HEK293 (cell line): ENCODE data around the gene VOPP1.

Experiments
- CTCF ChIA-PET: fragments of 350-600 bp; formaldehyde crosslinking; extraction: SDS; loops from one replicate; lab custom pipeline; 2021; ENCODE audit warnings: antibody characterized with exemption; lab: Yijun Ruan, JAX
- POLR2A ChIA-PET: fragments of 300-600 bp; formaldehyde crosslinking; extraction: SDS; loops from one replicate; lab custom pipeline; 2020; ENCODE audit warnings: antibody characterized with exemption, inconsistent platforms; lab: Yijun Ruan, JAX
- H3K27ac ChIP-seq: fragments of 200-500 bp; sonication (Bioruptor generic); 2 replicates; pipeline ENCODE4 v1.5.1; 2014; ENCODE audit warnings: low read depth, low read length, control low read depth, inconsistent platforms; ENCODE audit errors: extremely low read depth
- H3K36me3 ChIP-seq, 2 experiments: fragments of 200-500 bp in 1 of 2; sonication (Bioruptor generic) in 1 of 2; 1 replicate in 1 of 2; 2 replicates in 1 of 2; pipeline ENCODE4 v1.5.1; 2014 to 2017; ENCODE audit warnings: inconsistent platforms in 2 of 2, low read length in 2 of 2; ENCODE audit not compliant: control insufficient read depth in 2 of 2, insufficient read depth in 1 of 2
- H3K4me1 ChIP-seq: fragments of 200-500 bp; sonication (Bioruptor generic); 2 replicates; pipeline ENCODE4 v1.5.1; 2014; ENCODE audit warnings: mild to moderate bottlenecking, low read length, inconsistent platforms; ENCODE audit not compliant: control insufficient read depth, insufficient read depth
- H3K4me3 ChIP-seq: 2 replicates; pipeline ENCODE4 v1.5.1; 2011; ENCODE audit warnings: low read depth, mild to moderate bottlenecking, control low read depth, low read length, moderate library complexity
- H3K9me3 ChIP-seq: fragments of 200-500 bp; sonication (Bioruptor generic); 2 replicates; pipeline ENCODE4 v1.5.1; 2014; ENCODE audit warnings: low read depth, low read length, inconsistent platforms; ENCODE audit not compliant: control insufficient read depth, insufficient read depth
- FEZF1 ChIP-seq: fragments of 450-650 bp; formaldehyde crosslinking; IDR thresholded peaks from 2 replicates; pipeline ENCODE4 v1.5.1; 2016; ENCODE audit warnings: missing biosample characterization, missing genetic modification characterization
- KLF8 ChIP-seq: fragments of 450-650 bp; formaldehyde crosslinking; IDR thresholded peaks from 2 replicates; pipeline ENCODE4 v1.5.1; 2016; ENCODE audit warnings: missing biosample characterization, missing genetic modification characterization
- SCRT1 ChIP-seq: fragments of 450-650 bp; formaldehyde crosslinking; IDR thresholded peaks from 2 replicates; pipeline ENCODE4 v1.5.1; 2016; ENCODE audit warnings: missing biosample characterization, missing genetic modification characterization, borderline replicate concordance
- TRIM28 ChIP-seq: IDR thresholded peaks from 2 replicates; pipeline ENCODE4 v1.6.1; 2011; ENCODE audit warnings: low read length, control low read depth, borderline replicate concordance
- ZBTB7A ChIP-seq: fragments of 450-650 bp; formaldehyde crosslinking; IDR thresholded peaks from 2 replicates; pipeline ENCODE4 v1.5.1; 2016; ENCODE audit warnings: low read depth, missing biosample characterization, missing genetic modification characterization
- ZNF132 ChIP-seq: fragments of 450-650 bp; formaldehyde crosslinking; IDR thresholded peaks from 2 replicates; pipeline ENCODE4 v1.5.1; 2017; ENCODE audit warnings: missing biosample characterization, missing genetic modification characterization, borderline replicate concordance
- ZNF169 ChIP-seq: fragments of 450-650 bp; formaldehyde crosslinking; IDR thresholded peaks from 2 replicates; pipeline ENCODE4 v1.5.1; 2016; ENCODE audit warnings: missing biosample characterization, missing genetic modification characterization
- ZNF23 ChIP-seq: fragments of 450-650 bp; formaldehyde crosslinking; IDR thresholded peaks from 2 replicates; pipeline ENCODE4 v1.5.1; 2016; ENCODE audit warnings: missing biosample characterization, missing genetic modification characterization, borderline replicate concordance
- ZNF26 ChIP-seq: fragments of 450-650 bp; formaldehyde crosslinking; IDR thresholded peaks from 2 replicates; pipeline ENCODE4 v1.5.1; 2016; ENCODE audit warnings: missing biosample characterization, missing genetic modification characterization
- ZNF366 ChIP-seq: fragments of 450-650 bp; formaldehyde crosslinking; conservative IDR thresholded peaks from 2 replicates; pipeline ENCODE4 v1.5.1; 2016; ENCODE audit warnings: missing biosample characterization, missing genetic modification characterization
- ZNF394 ChIP-seq: fragments of 450-650 bp; formaldehyde crosslinking; IDR thresholded peaks from 2 replicates; pipeline ENCODE4 v1.5.1; 2016; ENCODE audit warnings: missing biosample characterization, missing genetic modification characterization, mild to moderate bottlenecking, moderate library complexity, borderline replicate concordance
- ZNF433 ChIP-seq: fragments of 450-650 bp; formaldehyde crosslinking; IDR thresholded peaks from 2 replicates; pipeline ENCODE4 v1.5.1; 2016; ENCODE audit warnings: missing biosample characterization, missing genetic modification characterization, low read depth
- ZNF623 ChIP-seq: fragments of 450-650 bp; formaldehyde crosslinking; IDR thresholded peaks from 2 replicates; pipeline ENCODE4 v1.5.1; 2016; ENCODE audit warnings: missing biosample characterization, missing genetic modification characterization
- ZNF626 ChIP-seq: fragments of 450-650 bp; sonication (Bioruptor Pico); formaldehyde crosslinking; IDR thresholded peaks from 2 replicates; pipeline ENCODE4 v1.5.1; 2018; ENCODE audit warnings: missing biosample characterization, missing genetic modification characterization, inconsistent platforms
- ZNF645 ChIP-seq: fragments of 450-650 bp; formaldehyde crosslinking; IDR thresholded peaks from 2 replicates; pipeline ENCODE4; 2016; ENCODE audit warnings: missing biosample characterization, missing genetic modification characterization
- ZNF664 ChIP-seq: fragments of 450-650 bp; formaldehyde crosslinking; IDR thresholded peaks from 2 replicates; pipeline ENCODE4 v1.5.1; 2016; ENCODE audit warnings: missing biosample characterization, missing genetic modification characterization
- ZNF677 ChIP-seq: fragments of 450-650 bp; IDR thresholded peaks from 2 replicates; pipeline ENCODE4 v1.5.0; 2018; ENCODE audit warnings: missing biosample characterization, mild to moderate bottlenecking, missing genetic modification characterization, moderate library complexity
- ZSCAN30 ChIP-seq: fragments of 450-650 bp; IDR thresholded peaks from 2 replicates; pipeline ENCODE4 v1.5.1; 2018; ENCODE audit warnings: missing biosample characterization, mild to moderate bottlenecking, missing genetic modification characterization, moderate library complexity
- TF ChIP-seq, protein P1 (sequence below): fragments of 450-650 bp; formaldehyde crosslinking; IDR thresholded peaks from 2 replicates; pipeline ENCODE4 v1.5.1; 2016; ENCODE audit warnings: missing biosample characterization, missing genetic modification characterization
- TF ChIP-seq, protein P2 (sequence below): sonication (generic); formaldehyde crosslinking; IDR thresholded peaks from 2 replicates; pipeline ENCODE4 v1.8.1; 2022; ENCODE audit warnings: mild to moderate bottlenecking, moderate library complexity, missing genetic modification reagents
- TF ChIP-seq, protein P3 (sequence below): fragments of 450-650 bp; formaldehyde crosslinking; IDR thresholded peaks from 2 replicates; pipeline ENCODE4 v1.5.1; 2016; ENCODE audit warnings: missing biosample characterization, missing genetic modification characterization, low read depth

Gene VOPP1

DNA sequence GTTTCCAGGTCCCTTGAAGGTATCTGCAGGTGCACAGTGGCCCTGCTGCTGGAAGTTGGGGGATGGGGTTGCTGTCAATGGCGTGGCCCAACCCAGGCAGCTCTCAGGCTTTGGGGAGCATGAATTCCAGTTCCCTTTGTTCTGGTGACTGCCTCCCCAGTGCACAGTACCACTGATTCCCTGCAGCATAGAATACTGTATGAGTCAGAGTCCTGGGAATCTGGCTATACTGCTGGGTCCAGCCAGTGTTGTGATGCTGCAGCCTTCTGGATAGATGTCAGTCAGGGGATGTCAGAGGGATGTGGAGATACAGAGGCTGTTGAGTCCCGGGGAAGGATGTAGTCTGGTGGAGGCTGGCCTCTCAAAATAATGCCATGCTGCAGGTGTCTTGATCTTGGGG, 107.9 kb downstream of the VOPP1 start:
- no peaks in the 10 kb centered on the region for H3K9me3 ChIP-seq
- no peaks in the 10 kb centered on the region for H3K4me1 ChIP-seq
- CTCF ChIA-PET = no interaction called here
- H3K27ac ChIP-seq = no peak overlapping the region
- no peak overlapping the region for H3K4me3 ChIP-seq
- H3K36me3 ChIP-seq = no peaks in the 10 kb centered on the region
- TF ChIP-seq ZNF645 (tag by site-specific recombination) (no peak), ZSCAN30 (tag by site-specific recombination) (no peak), TRIM28 (no peak), SCRT1 (no peak), ZNF394 (no peak), ZNF433 (tag by site-specific recombination) (no peak), FEZF1 (tag by site-specific recombination) (no peak), KLF8 (tag by site-specific recombination) (no peak), ZNF26 (no peak), ZNF623 (tag by site-specific recombination) (no peak), ZNF366 (no peak), ZNF132 (tag by site-specific recombination) (no peak)
- TF ChIP-seq, protein P1, sequence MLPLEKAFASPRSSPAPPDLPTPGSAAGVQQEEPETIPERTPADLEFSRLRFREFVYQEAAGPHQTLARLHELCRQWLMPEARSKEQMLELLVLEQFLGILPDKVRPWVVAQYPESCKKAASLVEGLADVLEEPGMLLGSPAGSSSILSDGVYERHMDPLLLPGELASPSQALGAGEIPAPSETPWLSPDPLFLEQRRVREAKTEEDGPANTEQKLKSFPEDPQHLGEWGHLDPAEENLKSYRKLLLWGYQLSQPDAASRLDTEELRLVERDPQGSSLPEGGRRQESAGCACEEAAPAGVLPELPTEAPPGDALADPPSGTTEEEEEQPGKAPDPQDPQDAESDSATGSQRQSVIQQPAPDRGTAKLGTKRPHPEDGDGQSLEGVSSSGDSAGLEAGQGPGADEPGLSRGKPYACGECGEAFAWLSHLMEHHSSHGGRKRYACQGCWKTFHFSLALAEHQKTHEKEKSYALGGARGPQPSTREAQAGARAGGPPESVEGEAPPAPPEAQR (tag by site-specific recombination) = no peak
- TF ChIP-seq, all 188 proteins: peak for 0
- POLR2A ChIA-PET = no interaction called here

GRCh38 chr7:55463686-55464262, 108.5 kb downstream of the VOPP1 start:
- CTCF ChIA-PET = no interaction called here
- no peak for TF ChIP-seq ZNF626 (tag by site-specific recombination)
- TF ChIP-seq, protein P2, sequence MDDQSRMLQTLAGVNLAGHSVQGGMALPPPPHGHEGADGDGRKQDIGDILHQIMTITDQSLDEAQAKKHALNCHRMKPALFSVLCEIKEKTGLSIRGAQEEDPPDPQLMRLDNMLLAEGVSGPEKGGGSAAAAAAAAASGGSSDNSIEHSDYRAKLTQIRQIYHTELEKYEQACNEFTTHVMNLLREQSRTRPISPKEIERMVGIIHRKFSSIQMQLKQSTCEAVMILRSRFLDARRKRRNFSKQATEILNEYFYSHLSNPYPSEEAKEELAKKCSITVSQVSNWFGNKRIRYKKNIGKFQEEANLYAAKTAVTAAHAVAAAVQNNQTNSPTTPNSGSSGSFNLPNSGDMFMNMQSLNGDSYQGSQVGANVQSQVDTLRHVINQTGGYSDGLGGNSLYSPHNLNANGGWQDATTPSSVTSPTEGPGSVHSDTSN (CRISPR knock-in tag) = no peak
- TF ChIP-seq ZNF677 (tag by site-specific recombination) = no peak
- TF ChIP-seq ZBTB7A = no peak
- TF ChIP-seq ZNF664 = no peak
- H3K9me3 ChIP-seq = no peaks in the 10 kb centered on the region; the same call in 1 of the 2 replicates
- POLR2A ChIA-PET = no interaction called here
- H3K4me1 ChIP-seq = no peaks in the 10 kb centered on the region
- H3K27ac ChIP-seq = no peak overlapping the region
- no peak overlapping the region for H3K4me3 ChIP-seq
- no peaks in the 10 kb centered on the region for H3K36me3 ChIP-seq

- CTCF ChIA-PET = interaction anchor here (1.2 kb wide), 1 partner anchor 135 kb away, joined by 5 read pairs; no protein-coding TSS in a partner anchor
Observed at GRCh38 chr7:55458351-55458750, 114.0 kb downstream of the VOPP1 start.

More at GRCh38 chr7:55458351-55458750, 114.0 kb downstream of the VOPP1 start:
- H3K36me3 ChIP-seq = no peaks in the 10 kb centered on the region
- no peak for TF ChIP-seq ZNF132 (tag by site-specific recombination)
- TF ChIP-seq, protein P3, sequence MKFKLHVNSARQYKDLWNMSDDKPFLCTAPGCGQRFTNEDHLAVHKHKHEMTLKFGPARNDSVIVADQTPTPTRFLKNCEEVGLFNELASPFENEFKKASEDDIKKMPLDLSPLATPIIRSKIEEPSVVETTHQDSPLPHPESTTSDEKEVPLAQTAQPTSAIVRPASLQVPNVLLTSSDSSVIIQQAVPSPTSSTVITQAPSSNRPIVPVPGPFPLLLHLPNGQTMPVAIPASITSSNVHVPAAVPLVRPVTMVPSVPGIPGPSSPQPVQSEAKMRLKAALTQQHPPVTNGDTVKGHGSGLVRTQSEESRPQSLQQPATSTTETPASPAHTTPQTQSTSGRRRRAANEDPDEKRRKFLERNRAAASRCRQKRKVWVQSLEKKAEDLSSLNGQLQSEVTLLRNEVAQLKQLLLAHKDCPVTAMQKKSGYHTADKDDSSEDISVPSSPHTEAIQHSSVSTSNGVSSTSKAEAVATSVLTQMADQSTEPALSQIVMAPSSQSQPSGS (tag by site-specific recombination) = no peak
- TF ChIP-seq ZNF23 = no peak
- no peak for TF ChIP-seq ZNF169
- no peak for TF ChIP-seq FEZF1 (tag by site-specific recombination)
- TF ChIP-seq, all 188 proteins: peak for 0
- Histone ChIP-seq H3K9me3 (no peaks in the 10 kb centered on the region; the same call in 1 of the 2 replicates), H3K4me1 (no peaks in the 10 kb centered on the region), H3K4me3 (no peak overlapping the region), H3K27ac (no peak overlapping the region)
- POLR2A ChIA-PET = no interaction called here
